Lung (tissue), 12 donors: ENCODE results near the gene TBC1D9B. TPM values are rescaled to one million over a fixed set of nuclear protein-coding genes. Genes with fewer than 3 reads are reported as not detected.

ENCODE experiments used
- ATAC-seq: fragments of 200-7000 bp; cut with Tn5 transposase; one replicate; pipeline ENCODE4 v1.9.1; 2020; ENCODE audit warnings: moderate number of reproducible peaks; ENCODE audit not compliant: insufficient read depth, low FRiP score
- DNase-seq, 3 donors: peaks; one replicate each; pipeline ENCODE4 v3.0.0-alpha.2; 2013 to 2017
- H3K27ac ChIP-seq, 2 donors: one replicate each; pipeline ENCODE4 v1.5.1; 2013; ENCODE audit warnings: mild to moderate bottlenecking in 2 of 2, moderate library complexity in 2 of 2, control low read depth in 1 of 2, inconsistent platforms in 1 of 2, low read depth in 1 of 2, low read length in 1 of 2
- H3K27me3 ChIP-seq, 3 donors: one replicate each; pipeline ENCODE4 v1.5.1; 2013; ENCODE audit warnings: low read length in 2 of 3; ENCODE audit not compliant: control insufficient read depth in 3 of 3, insufficient read depth in 3 of 3
- H3K36me3 ChIP-seq, 4 donors: one replicate each; pipeline ENCODE4 v1.5.1; 2013; ENCODE audit warnings: low read length in 4 of 4, mild to moderate bottlenecking in 1 of 4, moderate library complexity in 1 of 4; ENCODE audit not compliant: control insufficient read depth in 4 of 4, insufficient read depth in 4 of 4
- H3K4me1 ChIP-seq, 5 donors: one replicate each; pipeline ENCODE4 v1.5.1; 2013; ENCODE audit warnings: low read length in 5 of 5, mild to moderate bottlenecking in 2 of 5, moderate library complexity in 1 of 5; ENCODE audit not compliant: control insufficient read depth in 5 of 5, insufficient read depth in 5 of 5
- H3K4me3 ChIP-seq: one replicate; pipeline ENCODE4 v1.5.1; 2013; ENCODE audit warnings: mild to moderate bottlenecking, control low read depth, moderate library complexity
- H3K9ac ChIP-seq, 2 donors: one replicate each; pipeline ENCODE4 v1.5.1; 2013; ENCODE audit warnings: low read length in 2 of 2, control low read depth in 1 of 2; ENCODE audit not compliant: insufficient read depth in 1 of 2
- H3K9me3 ChIP-seq, 4 donors: one replicate each; pipeline ENCODE4 v1.5.1; 2013; ENCODE audit warnings: low read length in 3 of 4, mild to moderate bottlenecking in 1 of 4, moderate library complexity in 1 of 4; ENCODE audit not compliant: control insufficient read depth in 4 of 4, insufficient read depth in 3 of 4
- WGBS, 2 donors: extraction: QIAGEN DNeasy Blood & Tissue Kit; methylation state at CpG; one replicate each; pipeline ENCODE4 v1.1.7; 2013; 5-methylcytosine and 5-hydroxymethylcytosine counted together
- polyA plus RNA-seq, 2 donors: library from polyadenylated mRNA; stranded (reverse); fragments of 200-250 nt; gene quantifications; one replicate each; pipeline ENCODE4 v1.2.1, GENCODE V29; 2013
- total RNA-seq, 2 donors: library from RNA; depleted of rRNA in 1 of 2; stranded (reverse); fragments of >200 nt in 1 of 2; gene quantifications; one replicate each; pipeline ENCODE4 v1.2.1, GENCODE V29; 2014 to 2021
- TF ChIP-seq, protein P1 (sequence below): IDR thresholded peaks from 2 replicates; pipeline ENCODE4 v1.5.1; 2012; ENCODE audit warnings: mild to moderate bottlenecking; ENCODE audit errors: control extremely low read depth, extremely low read depth
- donor health status: control.
- donor health status: control.
- donor health status: Bipolar disorder and iron deficiency.
- donor health status: healthy.
- donor health status: DM: yes; HTN: yes; CAD: no.

TBC1D9B gene
- total and polyA plus RNA-seq, 4 donors: 55.9 to 129 (median 66.6) TPM

DNA sequence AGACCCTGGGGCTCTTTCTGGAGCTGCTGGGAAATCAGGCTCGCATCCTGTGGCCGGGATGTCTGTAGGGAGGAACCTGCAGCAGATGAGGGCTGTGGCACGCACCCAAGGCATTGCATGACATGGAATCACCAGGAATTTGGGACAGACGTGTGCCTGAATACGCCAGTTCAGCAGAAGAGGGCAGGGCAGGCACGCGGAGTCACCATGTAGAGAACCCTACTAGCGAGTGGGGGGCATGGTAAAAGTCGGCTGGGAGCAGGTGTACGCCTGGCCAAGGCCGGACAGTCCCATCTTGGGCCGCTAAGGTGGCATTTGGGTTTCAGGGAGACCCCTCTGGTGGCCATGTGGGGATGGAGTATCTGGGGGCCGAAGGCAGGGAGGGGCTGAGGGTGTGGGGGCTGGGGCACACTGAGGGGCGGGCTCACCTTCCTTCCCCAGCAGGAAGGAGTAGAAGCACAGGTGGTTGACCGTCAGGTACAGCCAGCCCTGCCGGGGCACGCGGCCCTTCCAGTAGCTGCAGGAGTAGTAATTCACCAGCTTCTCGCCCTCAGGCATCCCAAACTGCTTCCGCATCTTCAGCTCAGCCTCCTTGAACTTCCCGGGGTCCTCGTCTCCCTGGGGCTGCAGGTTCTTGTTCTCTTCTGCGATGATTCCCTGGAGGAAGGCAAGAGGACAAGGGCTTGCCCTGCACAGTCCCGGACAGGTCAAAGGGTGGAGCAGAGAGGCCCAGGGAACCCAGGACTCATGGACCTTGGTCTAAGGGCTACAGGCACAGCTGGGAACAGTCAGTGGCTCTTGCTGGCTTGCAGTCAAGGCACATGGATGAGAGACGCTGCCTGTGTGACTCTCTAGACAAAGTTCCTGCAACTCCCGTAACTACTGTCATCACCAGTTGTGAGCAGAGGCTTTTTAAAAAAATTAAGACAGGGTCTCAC, 13.5 kb downstream of the TBC1D9B start:
- no peak for DNase-seq
- Histone ChIP-seq H3K27me3 (no peaks in the 10 kb centered on the region), H3K4me1 (no peaks in the 10 kb centered on the region), H3K9me3 (no peaks in the 10 kb centered on the region), H3K4me3 (no peak overlapping the region), H3K36me3 (peaks cover 27 to 59% (median 42%) of the 10 kb centered on the region in 4 donors), H3K27ac (no peak overlapping the region), H3K9ac (no peak overlapping the region)
- ATAC-seq: no peak
- WGBS, 2 donors: 92 to 97% methylated on average over 25 to 26 of the region's 26 CpGs
- TF ChIP-seq, protein P1, sequence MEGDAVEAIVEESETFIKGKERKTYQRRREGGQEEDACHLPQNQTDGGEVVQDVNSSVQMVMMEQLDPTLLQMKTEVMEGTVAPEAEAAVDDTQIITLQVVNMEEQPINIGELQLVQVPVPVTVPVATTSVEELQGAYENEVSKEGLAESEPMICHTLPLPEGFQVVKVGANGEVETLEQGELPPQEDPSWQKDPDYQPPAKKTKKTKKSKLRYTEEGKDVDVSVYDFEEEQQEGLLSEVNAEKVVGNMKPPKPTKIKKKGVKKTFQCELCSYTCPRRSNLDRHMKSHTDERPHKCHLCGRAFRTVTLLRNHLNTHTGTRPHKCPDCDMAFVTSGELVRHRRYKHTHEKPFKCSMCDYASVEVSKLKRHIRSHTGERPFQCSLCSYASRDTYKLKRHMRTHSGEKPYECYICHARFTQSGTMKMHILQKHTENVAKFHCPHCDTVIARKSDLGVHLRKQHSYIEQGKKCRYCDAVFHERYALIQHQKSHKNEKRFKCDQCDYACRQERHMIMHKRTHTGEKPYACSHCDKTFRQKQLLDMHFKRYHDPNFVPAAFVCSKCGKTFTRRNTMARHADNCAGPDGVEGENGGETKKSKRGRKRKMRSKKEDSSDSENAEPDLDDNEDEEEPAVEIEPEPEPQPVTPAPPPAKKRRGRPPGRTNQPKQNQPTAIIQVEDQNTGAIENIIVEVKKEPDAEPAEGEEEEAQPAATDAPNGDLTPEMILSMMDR: no peak

DNA sequence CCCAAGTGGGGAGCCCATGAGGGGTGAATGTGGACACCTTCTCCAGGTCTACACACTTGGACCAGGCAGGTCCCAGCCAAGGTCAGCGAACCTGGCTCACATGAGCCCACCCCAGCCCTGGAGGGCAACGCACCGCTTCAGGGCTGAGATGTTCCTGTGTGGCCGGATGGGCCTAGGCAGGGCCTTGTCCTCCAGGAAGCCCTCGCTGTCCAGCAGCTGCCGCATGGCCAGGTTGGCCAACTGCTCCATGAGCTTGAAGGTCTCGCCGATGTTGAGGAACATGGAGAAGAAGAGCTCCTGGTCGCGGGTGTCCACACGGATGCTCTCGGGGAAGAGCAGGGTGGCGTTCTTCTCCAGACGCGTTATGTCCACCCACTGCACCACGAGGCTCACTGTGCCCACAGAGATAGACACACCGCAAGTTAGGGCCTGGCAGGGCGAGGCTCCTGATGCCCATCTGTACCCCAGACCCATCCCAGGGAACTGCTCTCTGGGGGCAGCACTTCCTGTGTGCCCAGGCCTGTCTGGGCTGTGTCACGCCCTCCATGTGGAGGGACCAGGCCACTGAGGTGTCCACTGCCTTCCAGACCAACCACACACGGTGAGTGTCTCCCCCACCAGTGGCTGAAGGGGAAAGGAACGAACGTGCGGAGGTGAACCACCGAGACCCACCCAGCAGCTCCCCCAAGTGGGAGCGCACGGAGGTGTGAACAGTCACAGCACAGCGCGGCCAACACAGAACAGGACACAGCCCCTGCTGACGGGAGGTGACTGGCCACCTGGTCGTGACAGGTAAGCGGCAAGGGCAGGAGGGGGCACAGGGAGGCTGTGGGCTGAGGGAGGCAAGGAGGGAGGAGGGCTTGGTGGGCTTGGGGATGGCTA, 14.4 kb downstream of the TBC1D9B start:
- peaks cover 20 to 62% (median 39%) of the 10 kb centered on the region in 4 donors for H3K36me3 ChIP-seq
- H3K4me3 ChIP-seq: no peak overlapping the region
- no peaks in the 10 kb centered on the region for H3K9me3 ChIP-seq
- no peaks in the 10 kb centered on the region for H3K4me1 ChIP-seq
- ATAC-seq (no peak), DNase-seq (no peak)
- WGBS, 2 donors: 93 to 96% methylated on average over 31 of the region's 31 CpGs
- H3K9ac ChIP-seq: no peak overlapping the region
- H3K27ac ChIP-seq: no peak overlapping the region
- TF ChIP-seq, protein P1: no peak
- H3K27me3 ChIP-seq: no peaks in the 10 kb centered on the region

DNA sequence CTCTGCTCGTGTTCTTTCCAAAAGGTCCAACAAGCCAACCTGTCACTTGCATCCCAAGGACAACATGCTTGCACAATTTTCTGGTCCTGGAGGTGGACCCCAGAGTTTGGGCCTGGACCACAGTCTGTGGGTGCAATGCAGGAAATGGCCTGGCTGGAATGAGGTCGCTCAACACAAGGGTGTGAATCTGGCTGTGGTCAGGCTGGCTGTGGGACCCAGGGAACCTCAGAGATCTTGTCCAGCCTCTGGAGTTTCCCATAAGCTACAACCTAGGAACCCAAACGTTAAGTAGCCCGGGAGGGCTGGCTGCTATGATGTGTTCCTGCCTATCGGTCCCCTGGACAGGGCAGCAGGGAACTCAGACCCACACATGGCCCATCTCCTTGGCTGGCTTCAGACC, 15.4 kb downstream of the TBC1D9B start:
- Histone ChIP-seq H3K4me1 (no peaks in the 10 kb centered on the region), H3K4me3 (no peak overlapping the region), H3K9ac (no peak overlapping the region), H3K9me3 (peaks cover 0 to 3% (median 0%) of the 10 kb centered on the region in 4 donors), H3K36me3 (peaks cover 12 to 63% (median 34%) of the 10 kb centered on the region in 4 donors), H3K27ac (no peak overlapping the region), H3K27me3 (no peaks in the 10 kb centered on the region)
- TF ChIP-seq, protein P1: no peak
- ATAC-seq (no peak), DNase-seq (no peak)
- 91% methylated on average over 5 of the region's 5 CpGs for WGBS, 2 donors
